Measurements from ENCODE around the gene SLC2A11. TPM values are rescaled to one million over a fixed set of nuclear protein-coding genes. Genes with fewer than 3 reads are reported as not detected.

SLC2A11 gene
- polyA plus RNA-seq, 2 of the 4 experiments (the other 2 are of a cell fraction), result 5.6 to 12.4 TPM

GRCh38 chr22:23816156-23816976 lies 41.3 kb upstream of the SLC2A11 start:
- TF ChIP-seq PHF8 (IDR thresholded peaks at IDR 0.05; ENCODE audit: borderline replicate concordance, low read depth) (no peak), CBX2 (IDR thresholded peaks at IDR 0.05; ENCODE audit: borderline replicate concordance, low read depth) (no peak), HMGXB4 (CRISPR knock-in tag; IDR thresholded peaks at IDR 0.05; ENCODE audit: borderline replicate concordance) (no peak), JUN (IDR thresholded peaks at IDR 0.05) (no peak), KDM1A (IDR thresholded peaks at IDR 0.05; ENCODE audit: low read depth) (no peak), RNF2 (IDR thresholded peaks at IDR 0.05; ENCODE audit: borderline replicate concordance, low read depth) (no peak), HOXB5 (CRISPR knock-in tag; IDR thresholded peaks at IDR 0.05) (no peak), EHMT2 (IDR thresholded peaks at IDR 0.05; ENCODE audit: low read depth) (no peak), SMC3 (IDR thresholded peaks at IDR 0.05) (no peak), CHD4 (IDR thresholded peaks at IDR 0.05; ENCODE audit: borderline replicate concordance) (no peak), RFX5 (IDR thresholded peaks at IDR 0.05) (no peak), KDM5A (IDR thresholded peaks at IDR 0.05) (no peak)
- TF ChIP-seq, protein P1, sequence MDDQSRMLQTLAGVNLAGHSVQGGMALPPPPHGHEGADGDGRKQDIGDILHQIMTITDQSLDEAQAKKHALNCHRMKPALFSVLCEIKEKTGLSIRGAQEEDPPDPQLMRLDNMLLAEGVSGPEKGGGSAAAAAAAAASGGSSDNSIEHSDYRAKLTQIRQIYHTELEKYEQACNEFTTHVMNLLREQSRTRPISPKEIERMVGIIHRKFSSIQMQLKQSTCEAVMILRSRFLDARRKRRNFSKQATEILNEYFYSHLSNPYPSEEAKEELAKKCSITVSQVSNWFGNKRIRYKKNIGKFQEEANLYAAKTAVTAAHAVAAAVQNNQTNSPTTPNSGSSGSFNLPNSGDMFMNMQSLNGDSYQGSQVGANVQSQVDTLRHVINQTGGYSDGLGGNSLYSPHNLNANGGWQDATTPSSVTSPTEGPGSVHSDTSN (IDR thresholded peaks at IDR 0.05), result no peak
- TF ChIP-seq, protein P2, sequence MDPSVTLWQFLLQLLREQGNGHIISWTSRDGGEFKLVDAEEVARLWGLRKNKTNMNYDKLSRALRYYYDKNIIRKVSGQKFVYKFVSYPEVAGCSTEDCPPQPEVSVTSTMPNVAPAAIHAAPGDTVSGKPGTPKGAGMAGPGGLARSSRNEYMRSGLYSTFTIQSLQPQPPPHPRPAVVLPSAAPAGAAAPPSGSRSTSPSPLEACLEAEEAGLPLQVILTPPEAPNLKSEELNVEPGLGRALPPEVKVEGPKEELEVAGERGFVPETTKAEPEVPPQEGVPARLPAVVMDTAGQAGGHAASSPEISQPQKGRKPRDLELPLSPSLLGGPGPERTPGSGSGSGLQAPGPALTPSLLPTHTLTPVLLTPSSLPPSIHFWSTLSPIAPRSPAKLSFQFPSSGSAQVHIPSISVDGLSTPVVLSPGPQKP (IDR thresholded peaks at IDR 0.05; ENCODE audit: low read depth, low read length), result no peak
- H3K27ac ChIP-seq, result no peak overlapping the region
- ATAC-seq, result no peak
- H3K4me3 ChIP-seq, result no peak overlapping the region
- ChIA-PET CTCF (no interaction called here), POLR2A (no interaction called here)
- no peaks in the 10 kb centered on the region for H3K9me3 ChIP-seq
- DNase-seq (ENCODE audit: low read depth in 1 of 2, low spot score in 1 of 2), result no peak
- FAIRE-seq, result no peak
- H3K4me1 ChIP-seq, result no peaks in the 10 kb centered on the region
- 88% methylated on average over 13 of the region's 18 CpGs for WGBS (ENCODE audit: missing lambda C conversion rate)
- H3K4me2 ChIP-seq, result no peak overlapping the region

- no peaks in the 10 kb centered on the region for H3K9me3 ChIP-seq
- H3K27ac ChIP-seq, result no peak overlapping the region
- H3K4me1 ChIP-seq, result no peaks in the 10 kb centered on the region
- no peak overlapping the region for H3K4me2 ChIP-seq
- POLR2A ChIA-PET, result no interaction called here
- H3K4me3 ChIP-seq, result no peak overlapping the region
- DNase-seq (ENCODE audit: low read depth in 1 of 2, low spot score in 1 of 2), result no peak
- TF ChIP-seq, protein P1 (IDR thresholded peaks at IDR 0.05), result no peak
- ATAC-seq, result no peak
- 94% methylated on average over 6 of the region's 6 CpGs for WGBS (ENCODE audit: missing lambda C conversion rate)
- FAIRE-seq, result no peak
- CTCF ChIA-PET, result no interaction called here
These were observed 40.5 kb upstream of the SLC2A11 start for GRCh38 chr22:23817146-23817545.

GRCh38 chr22:23818541-23818940 lies 39.1 kb upstream of the SLC2A11 start:
- DNase-seq (ENCODE audit: low read depth in 1 of 2, low spot score in 1 of 2) (no peak), FAIRE-seq (no peak), ATAC-seq (no peak)
- Histone ChIP-seq H3K4me3 (no peak overlapping the region), H3K27ac (no peak overlapping the region), H3K4me2 (no peak overlapping the region), H3K4me1 (no peaks in the 10 kb centered on the region), H3K9me3 (no peaks in the 10 kb centered on the region)
- WGBS (ENCODE audit: missing lambda C conversion rate), result 93% methylated on average over 2 of the region's 2 CpGs
- TF ChIP-seq CEBPB (IDR thresholded peaks at IDR 0.05) (no peak), NR3C1 (IDR thresholded peaks at IDR 0.05) (no peak), EHMT2 (IDR thresholded peaks at IDR 0.05; ENCODE audit: low read depth) (no peak), ZNF302 (CRISPR knock-in tag; IDR thresholded peaks at IDR 0.05) (no peak), BCL3 (IDR thresholded peaks at IDR 0.05) (no peak)
- ChIA-PET CTCF (no interaction called here), POLR2A (no interaction called here)

Data from A549 (cell line).